HepG2 (cell line): ENCODE data around the gene POLR2H. TPM values are rescaled to one million over a fixed set of nuclear protein-coding genes. Genes with fewer than 3 reads are reported as not detected.

ENCODE experiments used
- ATAC-seq: fragments of 200-7000 bp; cut with Tn5 transposase; 3 replicates; pipeline ENCODE4 v1.9.1; 2020; ENCODE audit warnings: mild to moderate bottlenecking, moderate library complexity
- BruUV-seq: library from RNA; stranded (reverse); fragments of 400-500 nt; replicated peaks from 2 replicates; lab custom pipeline; 2021; lab: Mats Ljungman, UMichigan
- CTCF ChIA-PET: fragments of 300-600 bp; formaldehyde crosslinking; extraction: SDS; loops from one replicate; lab custom pipeline; 2021; ENCODE audit warnings: low total read pairs, inconsistent platforms, low intra/inter-chr PET ratio; lab: Yijun Ruan, JAX
- POLR2A ChIA-PET: fragments of 350-600 bp; sonication (Branson Sonifier 250); formaldehyde crosslinking; loops from one replicate; lab custom pipeline; 2020; ENCODE audit warnings: antibody characterized with exemption, inconsistent platforms; lab: Yijun Ruan, JAX
- DNase-seq: peaks from one replicate; pipeline ENCODE4 v3.0.0-alpha.2; 2015; ENCODE audit warnings: low spot score
- FAIRE-seq: peaks from 3 replicates; lab custom pipeline; 2011; peaks lifted over from hg19 to GRCh38; lab: Jason Lieb, UNC
- H2AFZ ChIP-seq: one replicate; pipeline ENCODE4 v1.6.1; 2011; ENCODE audit warnings: low read length, inconsistent platforms
- H3K27ac ChIP-seq: fragments of 300-600 bp; 3 replicates; pipeline ENCODE4 v1.8.0; 2011; ENCODE audit warnings: mixed run types, mild to moderate bottlenecking, mixed read lengths, low read length, inconsistent platforms; ENCODE audit not compliant: insufficient read depth; ENCODE audit errors: extremely low read length
- H3K27me3 ChIP-seq, 2 experiments: fragments of 200-600 bp in 1 of 2; 2 replicates in 1 of 2; 3 replicates in 1 of 2; pipeline versions ENCODE4 v1.6.0 to v1.8.0; 2011; ENCODE audit warnings: low read length in 2 of 2, mild to moderate bottlenecking in 2 of 2, moderate library complexity in 2 of 2, inconsistent platforms in 1 of 2; ENCODE audit not compliant: insufficient read depth in 2 of 2, control insufficient read depth in 1 of 2
- H3K36me3 ChIP-seq, 2 experiments: fragments of 200-600 bp in 1 of 2; replicated peaks in 1 of 2; 2 replicates in 1 of 2; 3 replicates in 1 of 2; pipeline versions ENCODE4 v1.5.1 to v1.8.0; 2011; ENCODE audit warnings: low read length in 2 of 2, inconsistent platforms in 1 of 2; ENCODE audit not compliant: insufficient read depth in 2 of 2, control insufficient read depth in 1 of 2
- H3K4me1 ChIP-seq: 2 replicates; pipeline ENCODE4 v1.5.1; 2012; ENCODE audit warnings: low read length, inconsistent platforms; ENCODE audit not compliant: insufficient read depth
- H3K4me2 ChIP-seq: 2 replicates; pipeline ENCODE4 v1.6.0; 2011; ENCODE audit warnings: low read depth, low read length, inconsistent platforms
- H3K4me3 ChIP-seq, 3 experiments: fragments of 200-600 bp in 1 of 3; sonication (generic), shearing (Covaris generic) in 1 of 3; replicated peaks in 1 of 3; 2 replicates each; pipeline ENCODE4 v1.5.1; 2011 to 2016; ENCODE audit warnings: low read length in 3 of 3, inconsistent platforms in 2 of 3, low read depth in 2 of 3, mild to moderate bottlenecking in 2 of 3, control low read depth in 1 of 3, mixed read lengths in 1 of 3; ENCODE audit not compliant: insufficient read depth in 1 of 3
- H3K79me2 ChIP-seq: one replicate; pipeline ENCODE4 v1.6.1; 2011; ENCODE audit warnings: low read length, inconsistent platforms; ENCODE audit not compliant: insufficient read depth
- H3K9ac ChIP-seq: 2 replicates; pipeline ENCODE4 v1.6.0; 2011; ENCODE audit warnings: mild to moderate bottlenecking, low read depth, low read length, inconsistent platforms; ENCODE audit not compliant: insufficient read depth
- H3K9me3 ChIP-seq: 2 replicates; pipeline ENCODE4 v1.5.1; 2012; ENCODE audit warnings: mild to moderate bottlenecking, low read length
- H4K20me1 ChIP-seq: 2 replicates; pipeline ENCODE4 v1.6.0; 2011; ENCODE audit warnings: inconsistent platforms, mild to moderate bottlenecking, low read length, moderate library complexity; ENCODE audit not compliant: insufficient read depth
- ATRX ChIP-seq: sonication (generic); formaldehyde crosslinking; IDR thresholded peaks from 2 replicates; pipeline ENCODE4 v1.4.0; 2020; ENCODE audit warnings: missing genetic modification reagents, borderline replicate concordance
- CEBPB ChIP-seq: IDR thresholded peaks from 2 replicates; pipeline ENCODE4 v1.6.1; 2011; ENCODE audit warnings: low read depth, low read length, improper control_type of control experiment, borderline replicate concordance
- CHCHD3 ChIP-seq: sonication (generic); formaldehyde crosslinking; IDR thresholded peaks from 2 replicates; pipeline ENCODE4 v1.8.0; 2022; ENCODE audit warnings: mild to moderate bottlenecking, missing genetic modification reagents, moderate library complexity
- FOXA1 ChIP-seq, 2 experiments: fragments of 450-650 bp in 1 of 2; sonication (generic) in 1 of 2; formaldehyde crosslinking in 1 of 2; IDR thresholded peaks; 2 replicates each; pipeline versions ENCODE4 v1.4.0 to v1.6.1; 2016 to 2020; ENCODE audit warnings: missing genetic modification reagents in 1 of 2
- FOXJ3 ChIP-seq: sonication (generic); formaldehyde crosslinking; IDR thresholded peaks from 2 replicates; pipeline ENCODE4 v1.4.0; 2020; ENCODE audit warnings: missing genetic modification reagents, mild to moderate bottlenecking, borderline replicate concordance
- HNRNPUL1 ChIP-seq: fragments of 200-400 bp; formaldehyde crosslinking; IDR thresholded peaks from 2 replicates; pipeline ENCODE4 v1.6.1; 2017; ENCODE audit warnings: low read depth, mild to moderate bottlenecking, low read length, moderate library complexity
- MED13 ChIP-seq: sonication (generic); formaldehyde crosslinking; IDR thresholded peaks from 2 replicates; pipeline ENCODE4 v1.5.0; 2020; ENCODE audit warnings: missing genetic modification reagents
- RNF2 ChIP-seq: fragments of 450-650 bp; conservative IDR thresholded peaks from 2 replicates; pipeline ENCODE4 v1.6.1; 2016; ENCODE audit warnings: low read depth
- SIX1 ChIP-seq: sonication (generic); formaldehyde crosslinking; IDR thresholded peaks from 2 replicates; pipeline ENCODE4 v1.4.0; 2020; ENCODE audit warnings: missing genetic modification reagents, borderline replicate concordance
- SIX4 ChIP-seq: sonication (generic); formaldehyde crosslinking; IDR thresholded peaks from 2 replicates; pipeline ENCODE4 v1.4.0; 2020; ENCODE audit warnings: missing genetic modification reagents
- SRSF9 ChIP-seq: fragments of 200-400 bp; formaldehyde crosslinking; IDR thresholded peaks from 2 replicates; pipeline ENCODE4 v1.6.1; 2018; ENCODE audit warnings: borderline replicate concordance, mild to moderate bottlenecking, low read depth, low read length; ENCODE audit not compliant: insufficient read depth, poor library complexity, severe bottlenecking
- TAF15 ChIP-seq: fragments of 200-400 bp; formaldehyde crosslinking; IDR thresholded peaks from one replicate; pipeline ENCODE4 v1.6.1; 2018; ENCODE audit warnings: mild to moderate bottlenecking, low read depth, low read length; ENCODE audit not compliant: poor library complexity, severe bottlenecking
- THYN1 ChIP-seq: sonication (generic); formaldehyde crosslinking; IDR thresholded peaks from 2 replicates; pipeline ENCODE4 v1.8.1; 2023; ENCODE audit warnings: low read depth, mild to moderate bottlenecking, moderate library complexity, missing genetic modification reagents, borderline replicate concordance
- ZBTB20 ChIP-seq: sonication (generic); formaldehyde crosslinking; IDR thresholded peaks from 2 replicates; pipeline ENCODE4 v1.8.1; 2023; ENCODE audit warnings: missing genetic modification reagents, low read depth, mild to moderate bottlenecking, borderline replicate concordance
- ZFP36L2 ChIP-seq: sonication (generic); formaldehyde crosslinking; IDR thresholded peaks from 2 replicates; pipeline ENCODE4 v1.4.0; 2020; ENCODE audit warnings: missing genetic modification reagents
- ZNF263 ChIP-seq: sonication (generic); formaldehyde crosslinking; IDR thresholded peaks from 2 replicates; pipeline ENCODE4 v1.4.0; 2020; ENCODE audit warnings: missing genetic modification reagents
- ZNF672 ChIP-seq: sonication (generic); formaldehyde crosslinking; IDR thresholded peaks from 2 replicates; pipeline ENCODE4 v1.8.1; 2022; ENCODE audit warnings: missing genetic modification reagents
- ZSCAN22 ChIP-seq: sonication (generic); formaldehyde crosslinking; IDR thresholded peaks from 2 replicates; pipeline ENCODE4 v1.4.0; 2020; ENCODE audit warnings: mild to moderate bottlenecking, missing genetic modification reagents
- WGBS: methylation state at CpG from one replicate; pipeline ENCODE4 v1.1.6; 2017; ENCODE audit warnings: low lambda C conversion rate; 5-methylcytosine and 5-hydroxymethylcytosine counted together
- in situ Hi-C: cut with HindIII; loops from 2 replicates; pipeline ENCODE4 v1.10.0; 2017; ENCODE audit warnings: low pct_unique_long_range_greater_than_20kb; ENCODE audit not compliant: extremely low pct_ligation_motif_present
- intact Hi-C: fragments of 100-400 bp; cut with micrococcal nuclease; formaldehyde crosslinking; loops from one replicate; pipeline ENCODE4 v1.10.0; 2022; ENCODE audit not compliant: unreplicated experiment
- polyA plus RNA-seq, 8 experiments: library from polyadenylated mRNA; depleted of rRNA in 3 of 8; stranded (reverse) in 7 of 8; unstranded in 1 of 8; fragments of >200 nt; fragmentation: Illumina TruSeq in 4 of 8; extraction: Trizol in 4 of 8; gene quantifications; 2 replicates each; pipeline versions ENCODE4 v1.2.1 to v1.2.3, GENCODE V29; 2011 to 2016; ENCODE audit warnings: low read depth in 4 of 8, missing spikeins in 1 of 8, mixed read lengths in 1 of 8; ENCODE audit not compliant: insufficient read depth in 1 of 8
- total RNA-seq, 5 experiments: library from RNA; depleted of rRNA; stranded (reverse); fragments of >200 nt; fragmentation: Illumina TruSeq; extraction: Trizol; gene quantifications; 2 replicates each; pipeline ENCODE4 v1.2.3, GENCODE V29; 2016; ENCODE audit warnings: low read depth in 1 of 5
- TF ChIP-seq, protein P1 (sequence below): sonication (generic); formaldehyde crosslinking; IDR thresholded peaks from 2 replicates; pipeline ENCODE4 v1.8.0; 2022; ENCODE audit warnings: low read depth, missing genetic modification reagents
- TF ChIP-seq, protein P2 (sequence below): sonication (generic); formaldehyde crosslinking; IDR thresholded peaks from 2 replicates; pipeline ENCODE4 v1.4.0; 2020; ENCODE audit warnings: mild to moderate bottlenecking, missing genetic modification reagents

The POLR2H gene
- total and polyA plus RNA-seq, 2 of the 13 experiments (the other 11 are each of a cell fraction or from before 2014, with no cell fraction given), result 118 to 194 TPM

DNA sequence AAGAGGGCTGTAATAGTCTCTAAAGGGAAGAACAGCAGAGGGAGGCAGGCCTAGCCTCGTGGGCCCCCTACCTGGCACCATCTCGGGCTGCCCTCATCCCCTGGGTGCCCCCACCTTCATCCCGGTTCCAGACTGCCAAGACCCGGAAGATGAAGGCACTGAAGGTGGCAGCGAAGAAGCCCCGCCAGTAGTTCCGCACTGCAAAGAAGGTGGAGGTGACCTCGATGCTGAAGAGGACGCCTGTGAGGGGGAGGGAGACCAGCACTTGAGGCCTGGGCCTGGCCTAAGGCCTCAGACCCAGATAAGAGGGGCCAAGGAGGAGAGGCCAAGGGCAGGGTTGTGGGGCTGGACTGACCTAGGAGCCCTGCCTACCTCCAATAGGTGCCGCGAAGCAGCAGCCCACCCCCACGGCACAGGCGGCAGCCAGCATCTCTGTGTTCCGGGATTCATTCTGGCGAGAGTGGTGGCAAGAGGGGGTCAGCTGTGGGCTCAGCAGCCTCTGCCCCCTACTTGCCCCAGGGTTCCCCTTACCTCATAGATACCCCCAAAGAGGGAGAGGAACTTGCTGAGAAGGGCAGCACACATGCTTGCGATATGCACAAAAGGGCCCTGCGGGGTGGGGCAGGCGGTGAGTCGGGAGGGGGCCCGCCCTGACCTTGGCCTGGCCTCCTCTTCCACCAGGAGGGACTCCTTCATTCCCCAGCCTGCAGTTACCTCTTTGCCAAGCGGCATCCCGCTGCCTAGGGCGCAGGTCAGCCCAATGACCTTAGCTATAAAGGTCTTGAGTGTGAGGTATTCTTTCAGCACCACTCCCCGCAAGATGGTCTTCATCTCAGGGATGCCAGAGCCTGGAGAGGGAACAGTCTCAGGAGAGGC, 4.0 kb upstream of the POLR2H start:
- no TSS peak for BruUV-seq
- TF ChIP-seq THYN1 (CRISPR knock-in tag) (no peak), MED13 (CRISPR knock-in tag) (no peak), RNF2 (no peak), FOXA1 (IDR thresholded peaks at IDR 0.05) (no peak), FOXA1 (CRISPR knock-in tag; IDR thresholded peaks at IDR 0.05) (no peak), ZBTB20 (CRISPR knock-in tag) (no peak), HNRNPUL1 (no peak), CEBPB (no peak), ZNF672 (CRISPR knock-in tag) (no peak), FOXJ3 (CRISPR knock-in tag) (no peak), ATRX (no peak), ZNF263 (CRISPR knock-in tag) (no peak), CHCHD3 (no peak), SIX1 (CRISPR knock-in tag) (no peak), ZSCAN22 (CRISPR knock-in tag) (no peak), TAF15 (no peak), SIX4 (no peak), ZFP36L2 (no peak), SRSF9 (no peak)
- TF ChIP-seq, protein P1, sequence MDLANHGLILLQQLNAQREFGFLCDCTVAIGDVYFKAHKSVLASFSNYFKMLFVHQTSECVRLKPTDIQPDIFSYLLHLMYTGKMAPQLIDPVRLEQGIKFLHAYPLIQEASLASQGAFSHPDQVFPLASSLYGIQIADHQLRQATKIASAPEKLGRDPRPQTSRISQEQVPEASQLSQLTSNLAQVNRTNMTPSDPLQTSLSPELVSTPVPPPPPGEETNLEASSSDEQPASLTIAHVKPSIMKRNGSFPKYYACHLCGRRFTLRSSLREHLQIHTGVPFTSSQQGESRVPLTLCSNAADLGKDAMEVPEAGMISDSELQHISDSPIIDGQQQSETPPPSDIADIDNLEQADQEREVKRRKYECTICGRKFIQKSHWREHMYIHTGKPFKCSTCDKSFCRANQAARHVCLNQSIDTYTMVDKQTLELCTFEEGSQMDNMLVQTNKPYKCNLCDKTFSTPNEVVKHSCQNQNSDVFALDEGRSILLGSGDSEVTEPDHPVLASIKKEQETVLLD (CRISPR knock-in tag), result no peak
- TF ChIP-seq, protein P2, sequence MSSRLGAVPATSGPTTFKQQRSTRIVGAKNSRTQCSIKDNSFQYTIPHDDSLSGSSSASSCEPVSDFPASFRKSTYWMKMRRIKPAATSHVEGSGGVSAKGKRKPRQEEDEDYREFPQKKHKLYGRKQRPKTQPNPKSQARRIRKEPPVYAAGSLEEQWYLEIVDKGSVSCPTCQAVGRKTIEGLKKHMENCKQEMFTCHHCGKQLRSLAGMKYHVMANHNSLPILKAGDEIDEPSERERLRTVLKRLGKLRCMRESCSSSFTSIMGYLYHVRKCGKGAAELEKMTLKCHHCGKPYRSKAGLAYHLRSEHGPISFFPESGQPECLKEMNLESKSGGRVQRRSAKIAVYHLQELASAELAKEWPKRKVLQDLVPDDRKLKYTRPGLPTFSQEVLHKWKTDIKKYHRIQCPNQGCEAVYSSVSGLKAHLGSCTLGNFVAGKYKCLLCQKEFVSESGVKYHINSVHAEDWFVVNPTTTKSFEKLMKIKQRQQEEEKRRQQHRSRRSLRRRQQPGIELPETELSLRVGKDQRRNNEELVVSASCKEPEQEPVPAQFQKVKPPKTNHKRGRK (CRISPR knock-in tag), result no peak
- ChIA-PET CTCF (no interaction called here), POLR2A (no interaction called here)
- Histone ChIP-seq H3K9me3 (no peaks in the 10 kb centered on the region), H3K27ac (no peak overlapping the region), H4K20me1 (0 out of 2 replicates have a peak, but pooled peaks cover 3% of the 10 kb centered on the region), H3K4me3 (no peak overlapping the region), H3K4me2 (no peak overlapping the region), H3K36me3 (peaks cover 12 to 50% of the 10 kb centered on the region in 2 experiments; a peak in 4 of 5 replicates), H3K9ac (no peak overlapping the region), H3K79me2 (peaks cover 14% of the 10 kb centered on the region), H3K27me3 (no peaks in the 10 kb centered on the region; a peak in 1 of 5 replicates), H2AFZ (no peak overlapping the region), H3K4me1 (peaks cover 25% of the 10 kb centered on the region)
- ATAC-seq (no peak), DNase-seq (no peak), FAIRE-seq (no peak)
- in situ Hi-C loops, result no loop called here
- intact Hi-C loops, result no loop called here
- 95% methylated on average over 15 of the region's 24 CpGs for WGBS
